ENCODE data around the gene NEAT1. TPM values are rescaled to one million over a fixed set of nuclear protein-coding genes. Genes with fewer than 3 reads are reported as not detected.

Gene NEAT1
- total RNA-seq, 1 donor from 2014 or later = 114 TPM

DNA sequence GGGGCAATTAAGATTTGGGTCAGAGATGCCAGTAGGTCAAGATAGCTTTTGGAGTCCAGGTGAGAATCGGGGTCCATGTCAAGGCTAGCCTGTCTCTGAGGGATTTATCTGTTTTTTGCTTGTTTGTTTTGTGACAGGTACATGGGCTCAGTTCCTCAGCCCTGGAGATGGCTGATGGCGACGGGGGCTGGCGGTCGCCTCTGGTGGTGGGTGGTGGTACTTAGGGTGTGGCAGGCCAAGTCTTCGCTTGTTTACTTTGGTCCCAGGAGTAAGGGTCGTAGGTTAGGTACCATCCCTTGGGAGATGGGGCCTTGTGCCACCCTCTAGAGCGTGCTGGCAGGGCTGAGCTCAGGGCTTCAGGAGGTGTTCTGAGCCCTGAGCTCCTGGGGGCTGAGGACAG lies 44.8 kb upstream of the NEAT1 start:
- no peaks in the 10 kb centered on the region for H3K36me3 ChIP-seq (ENCODE audit: control insufficient read depth, insufficient read depth, low read length)
- TF ChIP-seq, protein P1, sequence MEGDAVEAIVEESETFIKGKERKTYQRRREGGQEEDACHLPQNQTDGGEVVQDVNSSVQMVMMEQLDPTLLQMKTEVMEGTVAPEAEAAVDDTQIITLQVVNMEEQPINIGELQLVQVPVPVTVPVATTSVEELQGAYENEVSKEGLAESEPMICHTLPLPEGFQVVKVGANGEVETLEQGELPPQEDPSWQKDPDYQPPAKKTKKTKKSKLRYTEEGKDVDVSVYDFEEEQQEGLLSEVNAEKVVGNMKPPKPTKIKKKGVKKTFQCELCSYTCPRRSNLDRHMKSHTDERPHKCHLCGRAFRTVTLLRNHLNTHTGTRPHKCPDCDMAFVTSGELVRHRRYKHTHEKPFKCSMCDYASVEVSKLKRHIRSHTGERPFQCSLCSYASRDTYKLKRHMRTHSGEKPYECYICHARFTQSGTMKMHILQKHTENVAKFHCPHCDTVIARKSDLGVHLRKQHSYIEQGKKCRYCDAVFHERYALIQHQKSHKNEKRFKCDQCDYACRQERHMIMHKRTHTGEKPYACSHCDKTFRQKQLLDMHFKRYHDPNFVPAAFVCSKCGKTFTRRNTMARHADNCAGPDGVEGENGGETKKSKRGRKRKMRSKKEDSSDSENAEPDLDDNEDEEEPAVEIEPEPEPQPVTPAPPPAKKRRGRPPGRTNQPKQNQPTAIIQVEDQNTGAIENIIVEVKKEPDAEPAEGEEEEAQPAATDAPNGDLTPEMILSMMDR (IDR thresholded peaks at IDR 0.05; ENCODE audit: insufficient read depth, low read length, severe bottlenecking) = no peak
- DNase-seq (ENCODE audit: low read depth) = no peak
- FAIRE-seq = no peak
- H3K4me3 ChIP-seq (ENCODE audit: low read depth, low read length) = no peak overlapping the region
- no peaks in the 10 kb centered on the region for H3K27me3 ChIP-seq (ENCODE audit: control insufficient read depth, insufficient read depth, low read length)

DNA sequence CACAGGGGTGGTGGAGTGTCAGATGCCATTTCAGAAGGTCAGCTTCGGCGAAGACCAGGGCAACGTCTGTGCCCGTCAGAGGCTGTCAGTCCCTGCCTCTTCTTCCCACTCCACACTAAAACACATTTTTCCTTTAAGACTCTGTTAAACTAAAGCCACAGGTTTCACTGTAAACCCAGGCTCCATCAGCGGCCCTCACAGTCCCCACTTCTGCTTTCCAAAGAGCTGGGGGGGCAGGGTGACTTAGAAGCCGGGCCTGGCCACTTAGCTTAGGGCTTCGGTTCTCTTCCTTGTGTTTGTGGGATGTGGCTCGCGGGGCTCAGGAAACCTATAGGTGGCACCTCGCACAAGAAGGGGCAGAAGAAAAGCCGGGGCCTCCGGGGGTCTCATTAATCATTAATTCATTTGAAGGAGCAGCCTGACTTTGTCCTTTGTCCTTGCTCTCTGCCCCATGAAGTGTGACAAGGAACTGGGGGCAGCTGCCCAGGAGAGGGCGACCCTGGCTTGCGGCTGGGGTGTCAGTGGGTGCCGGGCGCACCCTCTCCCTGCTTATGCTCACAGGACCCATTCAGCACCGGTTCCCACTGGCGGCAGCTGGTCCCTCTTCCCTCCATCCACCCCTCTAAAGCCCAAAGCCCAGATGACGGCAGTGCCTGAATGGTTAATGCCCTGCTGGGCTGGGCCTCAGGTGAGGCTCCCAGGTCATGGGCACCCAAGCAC lies 44.2 kb upstream of the NEAT1 start:
- Histone ChIP-seq H3K27me3 (ENCODE audit: control insufficient read depth, insufficient read depth, low read length) (no peaks in the 10 kb centered on the region), H3K4me3 (ENCODE audit: low read depth, low read length) (no peak overlapping the region), H3K36me3 (ENCODE audit: control insufficient read depth, insufficient read depth, low read length) (no peaks in the 10 kb centered on the region)
- TF ChIP-seq, protein P1 (IDR thresholded peaks at IDR 0.05; ENCODE audit: insufficient read depth, low read length, severe bottlenecking) = no peak
- DNase-seq (ENCODE audit: low read depth) (no peak), FAIRE-seq (no peak)

DNA sequence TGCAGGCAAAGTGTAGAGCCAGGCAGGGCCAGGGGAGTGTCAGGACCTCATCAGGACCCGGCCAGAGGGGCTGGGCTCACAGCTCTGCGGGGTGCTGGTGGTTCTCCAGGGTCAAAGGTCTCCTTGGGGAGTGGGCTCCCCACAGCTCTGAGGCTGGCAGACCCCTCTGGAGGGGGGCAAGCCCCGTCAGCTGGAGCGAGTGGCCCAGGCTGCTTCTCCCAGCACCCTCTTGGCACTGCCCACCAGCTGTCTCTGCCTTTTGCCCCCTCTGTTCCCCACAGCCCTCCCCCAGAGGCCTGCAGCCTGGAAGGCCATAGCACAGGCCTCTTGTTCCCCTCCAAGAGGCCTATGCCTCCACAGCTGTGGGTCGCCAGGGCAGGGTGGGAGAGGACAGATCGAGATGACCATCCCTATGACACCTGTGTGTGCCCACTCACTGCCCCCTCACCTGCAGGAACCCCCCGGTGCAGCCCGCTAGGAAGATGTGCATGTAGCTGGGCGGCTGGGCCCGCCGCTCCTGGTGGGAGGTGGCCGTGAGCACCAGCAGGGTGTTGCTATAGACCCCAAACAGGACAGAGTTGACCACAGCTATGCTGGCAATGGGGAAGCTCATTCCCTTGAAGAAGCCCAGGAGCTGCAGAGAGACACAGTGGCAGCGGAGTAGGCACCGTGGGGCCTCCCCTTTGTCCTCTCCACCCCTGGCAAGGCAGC lies 43.5 kb upstream of the NEAT1 start:
- H3K27me3 ChIP-seq (ENCODE audit: control insufficient read depth, insufficient read depth, low read length) = no peaks in the 10 kb centered on the region
- TF ChIP-seq, protein P1 (IDR thresholded peaks at IDR 0.05; ENCODE audit: insufficient read depth, low read length, severe bottlenecking) = no peak
- H3K4me3 ChIP-seq (ENCODE audit: low read depth, low read length) = no peak overlapping the region
- no peak for FAIRE-seq
- no peak for DNase-seq (ENCODE audit: low read depth)
- H3K36me3 ChIP-seq (ENCODE audit: control insufficient read depth, insufficient read depth, low read length) = no peaks in the 10 kb centered on the region

DNA sequence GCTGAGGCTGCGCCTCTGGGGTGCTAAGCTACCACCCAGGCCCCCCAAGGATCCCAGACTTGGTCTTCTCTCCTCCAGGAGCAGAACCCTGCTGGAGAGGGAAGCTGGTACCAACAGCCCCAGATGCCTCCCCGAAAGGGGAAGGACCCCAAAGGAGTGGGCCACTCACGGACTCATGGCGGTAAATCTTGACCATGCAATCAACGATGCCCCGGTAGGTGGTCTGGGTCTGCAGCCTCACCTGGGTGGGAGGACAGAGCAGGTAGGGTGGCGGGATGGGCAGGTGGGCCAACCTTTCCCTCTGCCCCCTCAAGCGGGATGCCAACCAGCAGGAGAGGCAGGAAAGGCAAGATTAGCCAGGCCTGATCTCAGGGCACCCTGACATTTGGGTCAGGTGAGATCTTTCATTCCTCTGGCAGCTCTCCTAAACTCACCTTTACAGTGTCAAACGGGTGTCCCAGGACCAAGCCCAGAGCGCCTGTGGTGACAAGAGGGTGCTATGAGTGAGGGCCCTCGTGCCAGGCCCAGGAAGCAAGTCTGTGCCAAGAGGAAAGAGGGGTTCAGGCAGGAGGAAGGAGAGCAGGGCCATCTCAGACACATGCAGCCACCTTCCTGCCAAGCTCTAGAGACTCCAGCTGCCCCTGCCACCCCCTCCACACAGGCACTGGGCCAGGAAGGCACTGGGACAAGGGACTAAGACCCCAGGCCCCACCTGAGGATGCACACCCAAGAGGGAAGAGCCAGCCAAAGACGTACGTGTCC lies 42.7 kb upstream of the NEAT1 start:
- DNase-seq (ENCODE audit: low read depth) (no peak), FAIRE-seq (no peak)
- Histone ChIP-seq H3K27me3 (ENCODE audit: control insufficient read depth, insufficient read depth, low read length) (no peaks in the 10 kb centered on the region), H3K4me3 (ENCODE audit: low read depth, low read length) (no peak overlapping the region), H3K36me3 (ENCODE audit: control insufficient read depth, insufficient read depth, low read length) (no peaks in the 10 kb centered on the region)
- TF ChIP-seq, protein P1 (IDR thresholded peaks at IDR 0.05; ENCODE audit: insufficient read depth, low read length, severe bottlenecking) = no peak

DNA sequence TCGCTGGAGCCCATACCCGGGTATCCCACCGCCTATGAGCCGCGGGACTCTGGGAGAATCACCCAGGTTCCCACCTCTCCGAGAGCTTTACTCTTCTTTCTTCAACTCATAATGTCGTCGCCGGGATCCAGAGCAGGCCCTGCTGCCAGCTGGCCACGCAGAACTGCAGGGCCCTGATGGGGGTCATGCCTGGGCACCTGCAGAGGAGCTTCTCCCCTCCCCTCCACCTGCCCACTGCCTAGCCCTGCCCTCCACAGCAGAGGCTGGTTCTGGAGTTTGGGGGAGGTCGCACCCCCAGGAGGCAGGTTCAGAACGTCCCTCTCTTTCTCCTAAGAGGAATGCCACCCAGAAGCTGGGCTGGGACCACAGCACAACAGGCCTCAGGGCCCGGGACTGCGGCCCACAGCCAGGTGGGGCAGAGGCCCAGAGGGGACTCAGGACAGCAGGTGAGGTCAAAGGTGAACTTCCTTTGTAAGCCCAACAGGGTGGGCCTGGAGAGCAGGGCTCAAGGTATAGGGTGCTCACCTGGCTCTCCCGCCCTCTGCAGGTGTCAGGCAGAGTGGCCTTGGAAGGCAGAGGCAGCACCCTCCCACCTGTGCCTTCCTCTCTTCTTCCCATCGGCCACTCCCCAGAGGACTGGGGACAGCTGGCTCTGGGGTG lies 42.0 kb upstream of the NEAT1 start:
- TF ChIP-seq, protein P1 (IDR thresholded peaks at IDR 0.05; ENCODE audit: insufficient read depth, low read length, severe bottlenecking) = no peak
- FAIRE-seq = no peak
- no peak for DNase-seq (ENCODE audit: low read depth)
- Histone ChIP-seq H3K4me3 (ENCODE audit: low read depth, low read length) (no peak overlapping the region), H3K36me3 (ENCODE audit: control insufficient read depth, insufficient read depth, low read length) (no peaks in the 10 kb centered on the region), H3K27me3 (ENCODE audit: control insufficient read depth, insufficient read depth, low read length) (no peaks in the 10 kb centered on the region)

All from bronchial epithelial cell (primary cell).